HPDE6-E6E7 (cell line): ENCODE results near the gene CLMP.

Source experiments
- DNase-seq: peaks from one replicate; pipeline ENCODE4 v3.0.0; 2011; ENCODE audit warnings: missing footprints; ENCODE audit errors: extremely low spot score

CLMP gene

GRCh38 chr11:123190518-123190917 is 4.5 kb downstream of the CLMP start:
- no peak for DNase-seq

GRCh38 chr11:123188508-123189165 is 6.4 kb downstream of the CLMP start:
- DNase-seq, result no peak

GRCh38 chr11:123187665-123188507 is 7.2 kb downstream of the CLMP start:
- DNase-seq, result no peak

GRCh38 chr11:123187248-123187647 is 7.8 kb downstream of the CLMP start:
- DNase-seq, result no peak

- DNase-seq, result no peak
Observed at GRCh38 chr11:123186286-123186685, 8.8 kb downstream of the CLMP start.

- no peak for DNase-seq
Observed at GRCh38 chr11:123185326-123185725, 9.7 kb downstream of the CLMP start.

GRCh38 chr11:123184531-123184930 is 10.5 kb downstream of the CLMP start:
- DNase-seq, result no peak

- DNase-seq, result no peak
Observed at GRCh38 chr11:123183391-123184099, 11.5 kb downstream of the CLMP start.

- no peak for DNase-seq
Observed at GRCh38 chr11:123181767-123182500, 13.1 kb downstream of the CLMP start.

- no peak for DNase-seq
Observed at GRCh38 chr11:123181075-123181474, 14.0 kb downstream of the CLMP start.

GRCh38 chr11:123180574-123180973 is 14.5 kb downstream of the CLMP start:
- DNase-seq, result no peak

- no peak for DNase-seq
Observed at GRCh38 chr11:123180166-123180565, 14.9 kb downstream of the CLMP start.

GRCh38 chr11:123179586-123179985 is 15.5 kb downstream of the CLMP start:
- DNase-seq, result no peak

GRCh38 chr11:123178186-123178585 is 16.9 kb downstream of the CLMP start:
- no peak for DNase-seq

GRCh38 chr11:123176785-123177184 is 18.3 kb downstream of the CLMP start:
- DNase-seq, result no peak

GRCh38 chr11:123174196-123175183 is 20.6 kb downstream of the CLMP start:
- DNase-seq, result no peak

GRCh38 chr11:123173856-123174186 is 21.2 kb downstream of the CLMP start:
- no peak for DNase-seq

- no peak for DNase-seq
Observed at GRCh38 chr11:123173040-123173855, 21.8 kb downstream of the CLMP start.

- DNase-seq, result no peak
Observed at GRCh38 chr11:123170929-123171328, 24.1 kb downstream of the CLMP start.

- no peak for DNase-seq
Observed at GRCh38 chr11:123169821-123170220, 25.2 kb downstream of the CLMP start.
